PFSK-1 (cell line): ENCODE results near the gene TTLL11.

Experiments
- FOXP2 ChIP-seq: optimal IDR thresholded peaks from 2 replicates; pipeline ENCODE3; 2011; ENCODE audit warnings: borderline replicate concordance, control low read depth, inconsistent platforms; ENCODE audit not compliant: insufficient read depth; ENCODE audit errors: extremely low read length, extremely low read depth
- POLR2AphosphoS5 ChIP-seq: IDR thresholded peaks from 2 replicates; pipeline ENCODE4 v1.6.1; 2012; ENCODE audit warnings: low read depth, mild to moderate bottlenecking, control low read depth, low read length, moderate library complexity
- SIN3A ChIP-seq: IDR thresholded peaks from 2 replicates; pipeline ENCODE4 v1.6.1; 2012; ENCODE audit warnings: mild to moderate bottlenecking, low read length, moderate library complexity, borderline replicate concordance; ENCODE audit not compliant: insufficient read depth
- TAF1 ChIP-seq: IDR thresholded peaks from 2 replicates; pipeline ENCODE4 v1.6.1; 2012; ENCODE audit warnings: low read length, control low read depth, borderline replicate concordance; ENCODE audit not compliant: insufficient read depth
- TF ChIP-seq, protein P1 (sequence below), 2 experiments: IDR thresholded peaks; 2 replicates each; pipeline versions ENCODE4 v1.6.1 to v1.8.0; 2011 to 2012; ENCODE audit warnings: low read depth in 2 of 2, low read length in 2 of 2, control low read depth in 1 of 2, inconsistent platforms in 1 of 2, mild to moderate bottlenecking in 1 of 2, moderate library complexity in 1 of 2; ENCODE audit not compliant: insufficient read depth in 1 of 2

TTLL11 gene

DNA sequence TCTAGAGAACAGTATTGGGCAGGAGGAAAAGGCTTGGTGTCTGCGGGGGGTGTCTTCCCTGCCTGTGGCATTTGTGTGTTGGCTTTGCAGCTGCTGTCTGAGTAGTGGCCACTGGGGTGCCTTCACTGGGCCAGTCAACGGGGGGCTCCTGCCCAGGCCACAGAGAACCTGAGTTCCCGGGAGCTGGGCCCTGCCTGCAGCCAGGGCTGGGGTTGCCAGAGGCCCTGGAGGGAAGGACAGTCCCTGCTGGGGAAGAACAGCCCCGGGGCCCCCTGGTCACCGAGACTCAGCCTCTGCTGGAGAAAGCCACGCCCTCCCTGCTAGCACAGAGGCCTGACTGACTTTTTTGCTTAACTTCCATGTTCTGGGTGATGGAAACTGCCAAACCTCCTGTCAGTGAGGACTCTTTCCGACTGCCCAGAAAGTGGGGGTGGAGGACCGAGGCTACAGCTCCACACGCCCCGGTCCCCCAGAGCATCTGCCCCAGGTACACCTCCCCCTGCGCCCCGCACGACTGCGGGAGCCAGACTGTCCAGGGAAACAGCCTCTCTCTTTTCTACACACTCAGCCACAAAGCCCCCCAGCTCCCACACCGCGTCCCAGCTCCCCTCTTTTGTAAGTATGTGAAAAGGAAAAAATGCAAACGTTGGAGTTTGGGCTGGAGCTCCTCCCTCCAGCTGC, 308.2 kb downstream of the TTLL11 start:
- TF ChIP-seq SIN3A (no peak), POLR2AphosphoS5 (no peak), TAF1 (no peak), FOXP2 (no peak)
- TF ChIP-seq, protein P1, sequence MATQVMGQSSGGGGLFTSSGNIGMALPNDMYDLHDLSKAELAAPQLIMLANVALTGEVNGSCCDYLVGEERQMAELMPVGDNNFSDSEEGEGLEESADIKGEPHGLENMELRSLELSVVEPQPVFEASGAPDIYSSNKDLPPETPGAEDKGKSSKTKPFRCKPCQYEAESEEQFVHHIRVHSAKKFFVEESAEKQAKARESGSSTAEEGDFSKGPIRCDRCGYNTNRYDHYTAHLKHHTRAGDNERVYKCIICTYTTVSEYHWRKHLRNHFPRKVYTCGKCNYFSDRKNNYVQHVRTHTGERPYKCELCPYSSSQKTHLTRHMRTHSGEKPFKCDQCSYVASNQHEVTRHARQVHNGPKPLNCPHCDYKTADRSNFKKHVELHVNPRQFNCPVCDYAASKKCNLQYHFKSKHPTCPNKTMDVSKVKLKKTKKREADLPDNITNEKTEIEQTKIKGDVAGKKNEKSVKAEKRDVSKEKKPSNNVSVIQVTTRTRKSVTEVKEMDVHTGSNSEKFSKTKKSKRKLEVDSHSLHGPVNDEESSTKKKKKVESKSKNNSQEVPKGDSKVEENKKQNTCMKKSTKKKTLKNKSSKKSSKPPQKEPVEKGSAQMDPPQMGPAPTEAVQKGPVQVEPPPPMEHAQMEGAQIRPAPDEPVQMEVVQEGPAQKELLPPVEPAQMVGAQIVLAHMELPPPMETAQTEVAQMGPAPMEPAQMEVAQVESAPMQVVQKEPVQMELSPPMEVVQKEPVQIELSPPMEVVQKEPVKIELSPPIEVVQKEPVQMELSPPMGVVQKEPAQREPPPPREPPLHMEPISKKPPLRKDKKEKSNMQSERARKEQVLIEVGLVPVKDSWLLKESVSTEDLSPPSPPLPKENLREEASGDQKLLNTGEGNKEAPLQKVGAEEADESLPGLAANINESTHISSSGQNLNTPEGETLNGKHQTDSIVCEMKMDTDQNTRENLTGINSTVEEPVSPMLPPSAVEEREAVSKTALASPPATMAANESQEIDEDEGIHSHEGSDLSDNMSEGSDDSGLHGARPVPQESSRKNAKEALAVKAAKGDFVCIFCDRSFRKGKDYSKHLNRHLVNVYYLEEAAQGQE (IDR thresholded peaks at IDR 0.05; ENCODE audit: insufficient read depth in 1 of 2, low read depth in 2 of 2, low read length in 2 of 2): no peak

DNA sequence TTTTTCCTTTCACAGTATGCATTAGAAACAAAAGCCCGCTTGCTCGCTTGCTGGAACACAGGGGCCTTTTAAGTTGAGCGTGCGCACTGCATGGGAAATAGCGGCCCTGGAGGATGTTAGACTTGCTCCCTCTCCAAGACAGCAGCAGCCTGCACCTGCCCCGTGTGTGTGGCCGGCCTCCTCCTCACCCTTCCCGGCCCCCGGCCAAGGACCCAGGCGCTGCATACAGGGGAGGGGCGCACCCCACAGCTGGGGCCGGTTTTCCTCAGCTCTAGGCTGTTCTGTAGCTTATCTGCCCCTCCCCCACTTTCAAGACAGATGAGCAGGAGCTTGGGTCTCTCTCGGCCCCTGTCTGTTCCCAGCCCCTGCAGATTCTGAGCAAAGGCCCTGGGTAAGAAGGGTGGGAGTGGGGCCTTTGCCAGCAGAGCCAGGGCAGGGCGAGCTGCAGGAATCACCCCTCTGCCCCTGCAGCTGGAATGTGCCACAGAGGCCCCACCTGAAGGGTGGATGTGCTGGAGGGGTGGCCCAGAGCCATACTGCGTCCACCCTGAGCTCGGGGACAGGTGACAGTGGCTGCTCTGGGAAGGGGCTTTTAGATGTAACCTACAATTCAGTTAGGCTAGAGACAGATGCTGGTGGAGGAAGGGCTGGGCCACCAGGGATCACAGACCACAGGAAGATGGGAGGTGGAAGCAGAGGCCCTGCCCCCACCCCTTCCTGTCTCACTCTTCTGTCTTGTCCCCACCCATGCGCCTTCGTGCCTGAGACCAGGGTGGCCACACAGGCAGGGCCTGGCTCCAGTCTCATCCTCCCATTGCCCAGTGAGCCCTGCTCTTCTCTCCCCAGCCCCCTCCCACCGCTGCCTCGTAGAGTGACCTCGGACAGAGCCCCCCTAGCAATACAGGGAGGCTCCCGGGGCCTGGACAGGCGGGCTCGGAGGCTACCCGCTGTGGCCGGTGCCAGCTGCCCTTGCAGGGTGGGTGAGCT, 309.3 kb downstream of the TTLL11 start:
- TF ChIP-seq FOXP2: no peak
- TF ChIP-seq TAF1: no peak
- TF ChIP-seq SIN3A: no peak
- no peak for TF ChIP-seq POLR2AphosphoS5
- TF ChIP-seq, protein P1 (IDR thresholded peaks at IDR 0.05; ENCODE audit: insufficient read depth in 1 of 2, low read depth in 2 of 2, low read length in 2 of 2): no peak

DNA sequence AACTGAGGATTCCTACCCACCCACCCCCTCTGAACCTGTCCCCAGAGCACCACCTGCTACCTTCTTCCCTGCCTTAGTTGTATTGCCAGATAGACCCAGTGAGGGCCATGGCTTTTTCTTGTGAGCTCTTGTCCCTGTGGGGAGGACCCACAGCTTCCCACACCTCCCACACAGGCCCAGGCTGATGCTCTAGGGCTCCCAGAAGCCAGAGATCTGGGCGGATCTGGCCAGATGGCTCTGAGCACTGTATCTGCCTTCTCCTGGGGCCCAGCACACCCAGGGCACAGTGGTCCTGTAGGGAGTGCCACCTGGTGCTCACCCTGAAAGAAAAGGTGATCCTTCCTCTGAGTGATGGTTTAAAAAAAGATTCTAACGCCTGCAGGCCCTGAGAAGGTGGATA, 310.0 kb downstream of the TTLL11 start:
- TF ChIP-seq POLR2AphosphoS5 (no peak), FOXP2 (no peak), SIN3A (no peak), TAF1 (no peak)
- TF ChIP-seq, protein P1 (IDR thresholded peaks at IDR 0.05; ENCODE audit: insufficient read depth in 1 of 2, low read depth in 2 of 2, low read length in 2 of 2): no peak

DNA sequence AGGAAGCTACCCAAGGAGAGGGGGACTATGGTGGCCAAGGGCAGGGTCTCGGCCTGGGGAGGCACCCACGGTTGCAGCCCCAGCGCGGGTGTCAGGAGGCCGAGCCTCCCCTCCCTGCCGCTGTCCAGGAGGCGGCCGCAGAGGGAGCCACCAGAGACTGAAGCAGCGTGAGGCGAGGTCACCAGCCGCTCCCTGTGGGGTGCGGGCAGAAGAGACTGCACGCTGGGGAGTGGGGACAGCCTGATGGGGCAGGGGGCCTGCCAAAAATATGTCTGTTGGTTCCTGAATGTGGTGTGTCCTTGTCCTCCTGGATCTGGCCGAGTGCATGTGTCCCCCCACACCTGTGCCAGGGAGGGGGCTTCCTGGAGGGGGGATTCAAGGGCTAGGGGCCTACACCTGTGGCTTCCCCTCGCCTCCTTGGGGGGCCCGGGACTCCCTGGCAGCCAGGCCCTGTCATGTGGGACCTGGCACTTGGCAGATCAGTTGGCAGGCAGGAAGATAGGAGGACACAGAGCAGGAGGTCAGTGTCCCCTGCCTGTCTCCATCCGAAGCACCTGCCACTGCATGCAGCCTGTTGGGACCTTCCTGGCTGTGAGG, 310.5 kb downstream of the TTLL11 start:
- TF ChIP-seq, protein P1 (IDR thresholded peaks at IDR 0.05; ENCODE audit: insufficient read depth in 1 of 2, low read depth in 2 of 2, low read length in 2 of 2): no peak
- no peak for TF ChIP-seq SIN3A
- TF ChIP-seq TAF1: no peak
- TF ChIP-seq FOXP2: no peak
- no peak for TF ChIP-seq POLR2AphosphoS5
